Activated CD8-positive, alpha-beta memory T cell treated with anti-CD3 and anti-CD28 coated beads for 4 hours (primary cell): ENCODE results near the gene SLC44A1.

Experiments
- DNase-seq, 2 donors: peaks; one replicate each; pipeline ENCODE4 v3.0.0-alpha.2; 2020; ENCODE audit warnings: low read depth in 2 of 2

The SLC44A1 gene

GRCh38 chr9:105273731-105274130 is 29.3 kb downstream of the SLC44A1 start:
- DNase-seq = no peak

DNA sequence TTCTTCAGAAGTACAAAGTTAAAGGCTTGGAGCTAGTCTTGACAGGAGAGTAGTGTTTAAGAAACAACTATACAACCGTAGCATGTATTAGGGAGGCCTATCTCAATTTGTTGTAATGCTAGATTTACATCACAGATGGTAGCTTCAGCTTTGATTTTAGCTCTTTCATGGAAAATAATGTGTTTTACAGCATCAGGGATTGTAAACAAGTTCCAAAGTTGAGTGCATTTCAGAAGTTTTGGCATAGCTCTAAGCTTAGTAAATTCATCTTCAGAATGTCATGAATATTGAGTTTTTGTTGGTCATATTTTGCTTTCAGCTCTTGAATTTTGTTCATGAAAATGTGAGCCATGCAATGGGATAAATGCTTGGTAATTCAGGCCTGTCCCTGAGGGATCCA is 30.7 kb downstream of the SLC44A1 start:
- no peak for DNase-seq

DNA sequence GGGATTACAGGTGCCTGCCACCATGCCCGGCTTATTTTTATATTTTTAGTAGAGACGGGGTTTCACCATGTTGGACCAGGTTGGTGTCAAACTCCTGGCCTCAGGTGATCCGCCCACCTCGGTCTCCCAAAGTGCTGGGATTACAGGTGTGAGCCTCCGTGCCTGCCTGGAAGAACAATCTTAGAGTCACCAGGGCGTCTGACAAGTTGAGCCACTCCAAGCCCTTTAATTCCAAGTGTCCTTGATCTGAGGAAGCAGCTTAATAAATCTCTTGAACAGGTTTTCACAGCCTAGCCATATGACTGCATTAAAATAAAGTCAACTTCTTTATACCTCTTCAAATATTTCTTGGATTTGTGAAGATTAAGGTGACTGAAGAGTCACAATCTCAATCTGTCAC is 31.5 kb downstream of the SLC44A1 start:
- no peak for DNase-seq

DNA sequence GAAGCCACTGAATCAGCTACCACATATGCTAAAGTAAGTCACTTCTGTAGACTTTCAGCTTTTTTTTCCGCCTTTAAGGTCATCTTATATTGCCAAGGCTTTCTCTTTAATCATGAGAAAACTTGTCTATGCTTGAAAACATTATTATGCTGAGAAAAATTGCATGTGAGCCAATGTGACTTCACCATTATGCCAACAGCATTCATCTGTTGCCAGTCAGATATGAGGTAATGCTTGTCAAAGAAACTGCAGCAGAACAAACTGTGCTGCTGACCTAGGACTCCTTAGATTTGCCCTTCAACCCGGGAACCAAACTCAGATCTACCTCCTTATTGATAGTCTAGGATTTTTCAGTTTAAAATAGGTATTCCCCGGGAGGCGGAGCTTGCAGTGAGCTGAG is 34.3 kb downstream of the SLC44A1 start:
- no peak for DNase-seq

GRCh38 chr9:105280691-105281090 is 36.2 kb downstream of the SLC44A1 start:
- DNase-seq = no peak

DNA sequence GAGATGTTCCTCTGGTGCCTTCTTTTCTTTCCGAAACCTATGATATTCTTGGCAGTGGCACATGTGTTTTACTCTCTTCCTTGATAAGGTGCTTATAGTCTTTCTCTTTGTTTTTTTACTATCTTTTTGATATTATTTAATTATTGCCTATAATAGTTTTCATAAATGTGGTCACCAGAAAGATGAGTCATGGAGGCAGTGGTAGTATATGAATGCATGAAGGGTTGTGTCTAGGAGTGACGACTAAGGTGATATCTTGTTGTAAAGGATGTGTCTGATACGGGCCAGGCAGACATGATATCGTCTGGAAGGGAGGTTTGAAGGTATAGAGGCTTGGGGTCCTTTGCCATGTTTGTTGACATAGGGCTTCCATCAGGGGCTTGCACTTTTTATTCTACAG is 36.8 kb downstream of the SLC44A1 start:
- no peak for DNase-seq

GRCh38 chr9:105281926-105282325 is 37.5 kb downstream of the SLC44A1 start:
- no peak for DNase-seq

DNA sequence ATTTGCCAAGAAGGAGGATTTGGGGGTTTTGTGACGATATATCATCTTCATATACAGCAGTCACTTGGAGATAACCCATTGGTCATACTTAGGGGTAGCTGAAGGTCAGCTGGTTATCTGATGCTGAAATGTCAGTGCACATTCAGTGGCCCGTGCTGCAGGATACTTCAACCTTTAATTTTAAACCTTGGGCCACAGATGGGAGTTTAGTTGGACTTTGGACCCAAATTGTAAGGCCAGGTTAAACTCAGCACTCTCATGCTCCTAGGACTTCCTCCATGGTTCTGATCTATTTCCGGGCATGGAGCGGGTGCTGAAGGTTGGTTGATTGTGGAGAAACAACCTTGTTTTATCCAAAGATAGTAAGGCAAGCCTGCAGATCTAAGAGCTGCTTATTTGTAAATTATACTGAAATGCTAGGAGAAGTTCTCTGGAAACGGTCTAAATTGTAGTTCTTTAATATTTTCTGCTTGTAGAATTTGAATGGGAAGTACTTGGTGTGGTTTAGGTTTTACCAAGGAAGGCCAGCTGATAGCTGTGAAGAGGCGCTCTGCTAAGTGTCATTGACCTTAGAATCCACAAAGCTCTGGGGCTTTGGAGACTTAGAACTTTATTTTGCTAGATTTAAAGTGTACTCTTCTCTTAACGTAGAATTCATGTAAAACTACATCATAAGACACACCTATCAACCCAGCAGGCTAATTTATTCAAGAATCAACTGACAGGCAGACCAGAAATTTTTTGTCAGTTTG is 38.6 kb downstream of the SLC44A1 start:
- DNase-seq = no peak

DNA sequence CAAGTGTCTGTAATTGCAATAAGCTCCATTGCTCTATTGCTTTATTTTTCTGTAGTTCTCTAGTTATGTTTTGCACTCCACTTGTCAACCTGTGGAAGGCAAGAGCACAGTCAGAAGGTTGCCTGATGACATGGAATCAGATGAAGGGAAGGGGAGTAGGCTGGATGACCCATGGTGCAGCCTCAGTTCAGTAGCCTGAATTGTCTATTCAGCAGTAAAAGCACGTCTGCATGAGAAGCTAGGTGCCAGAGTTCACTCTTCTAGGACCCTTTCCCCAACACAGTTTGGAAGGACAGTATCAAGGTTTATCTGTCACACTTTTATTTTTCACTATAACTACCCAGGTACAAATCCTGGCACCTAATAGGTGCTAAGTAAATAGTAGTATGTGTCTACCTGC is 39.3 kb downstream of the SLC44A1 start:
- no peak for DNase-seq

DNA sequence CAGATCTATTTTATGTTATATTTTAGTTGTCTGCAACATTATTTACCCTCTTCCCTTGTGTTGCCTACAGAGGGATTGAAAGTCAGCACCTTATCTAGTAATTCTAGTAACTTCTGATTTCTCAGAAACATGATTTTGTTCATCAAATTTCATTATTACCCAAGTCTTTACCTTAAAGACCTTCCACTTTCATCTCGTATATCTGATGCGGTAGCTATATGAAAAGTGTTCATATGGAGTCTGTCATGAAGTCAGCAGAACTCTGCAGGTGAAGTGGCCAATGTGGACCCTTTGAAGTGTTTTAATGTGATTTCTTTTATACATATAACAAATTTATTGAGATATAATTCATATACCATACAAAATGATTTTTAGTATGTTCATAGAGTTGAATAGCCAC is 40.0 kb downstream of the SLC44A1 start:
- DNase-seq = no peak

DNA sequence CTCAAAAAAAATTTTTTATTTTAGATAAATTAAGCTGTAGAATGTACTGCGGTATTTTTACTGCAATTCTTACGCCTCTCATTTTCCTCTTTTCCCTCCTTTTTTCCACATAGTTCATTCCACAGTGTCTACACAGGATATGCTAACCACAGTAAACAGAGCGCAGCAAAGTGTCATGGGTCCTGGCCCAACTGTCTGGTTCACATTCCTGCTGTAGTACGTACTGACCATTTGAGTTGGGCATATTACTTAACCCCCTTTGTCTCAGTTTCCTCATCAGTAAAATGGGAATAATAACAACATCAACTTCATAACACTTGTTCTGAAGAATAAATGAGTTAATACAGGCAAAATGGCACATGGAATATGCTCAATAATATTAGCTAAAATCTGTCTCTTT is 41.6 kb downstream of the SLC44A1 start:
- no peak for DNase-seq

GRCh38 chr9:105289305-105289704 is 44.9 kb downstream of the SLC44A1 start:
- no peak for DNase-seq

- DNase-seq = no peak
These were observed 46.0 kb downstream of the SLC44A1 start for GRCh38 chr9:105290418-105290817.

DNA sequence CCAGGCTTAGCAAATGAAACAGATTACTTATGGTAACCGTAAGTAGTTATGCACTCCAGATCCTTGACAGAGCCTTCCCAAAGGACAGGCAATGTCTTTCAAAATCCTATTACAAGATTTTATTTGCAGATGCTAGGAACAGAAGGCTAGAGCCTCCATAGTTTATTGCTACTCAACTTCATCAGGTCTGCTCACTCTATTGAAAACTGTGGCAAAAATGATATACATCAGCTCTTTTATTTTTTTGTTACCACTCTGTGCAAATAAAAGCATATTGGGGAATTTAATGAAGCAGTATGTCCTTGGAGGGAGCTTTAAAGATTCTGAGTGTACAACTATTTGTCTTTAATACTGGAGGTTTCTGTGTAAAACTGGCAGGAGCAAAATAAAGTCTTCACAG is 46.5 kb downstream of the SLC44A1 start:
- no peak for DNase-seq

GRCh38 chr9:105291422-105291859 is 47.0 kb downstream of the SLC44A1 start:
- no peak for DNase-seq

- DNase-seq = no peak
These were observed 47.5 kb downstream of the SLC44A1 start for GRCh38 chr9:105291938-105292337.

DNA sequence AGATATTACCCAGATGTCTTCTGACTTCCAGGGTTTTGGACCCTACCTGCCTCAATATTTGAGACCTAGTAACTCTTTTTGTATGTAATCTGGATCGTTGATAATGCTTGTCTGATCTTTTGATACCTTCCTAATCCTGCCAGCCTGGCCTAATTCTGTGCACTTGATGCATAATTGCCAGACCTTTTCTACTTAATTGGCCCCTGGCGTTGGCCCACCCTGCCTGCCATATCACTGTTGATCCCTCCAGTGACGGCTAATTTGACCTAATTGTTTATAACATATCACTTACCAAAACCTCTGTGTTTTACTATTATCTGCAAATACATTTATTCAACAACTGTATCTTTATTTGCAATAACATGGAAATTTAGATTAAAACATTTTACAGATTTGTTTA is 49.0 kb downstream of the SLC44A1 start:
- DNase-seq = no peak

GRCh38 chr9:105295201-105295550 is 50.7 kb downstream of the SLC44A1 start:
- no peak for DNase-seq

GRCh38 chr9:105295986-105296385 is 51.5 kb downstream of the SLC44A1 start:
- DNase-seq = no peak

DNA sequence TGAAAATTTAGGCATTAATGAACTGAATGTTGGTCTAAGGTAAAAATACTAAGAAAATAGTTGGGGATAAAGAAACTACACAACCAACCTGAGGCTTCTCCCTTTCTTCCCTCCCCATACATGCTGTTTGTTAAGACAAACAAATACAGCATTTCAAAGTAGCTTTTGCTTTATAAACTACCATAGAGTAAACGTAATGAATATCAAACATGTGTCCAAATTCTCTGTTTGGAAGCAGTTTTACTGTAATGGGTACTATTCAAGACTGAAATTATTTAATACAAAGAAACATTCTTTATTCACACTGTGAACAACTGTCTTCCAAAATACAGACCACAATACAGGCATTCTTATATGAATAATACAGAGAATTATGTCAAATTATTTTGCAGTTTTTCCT is 52.0 kb downstream of the SLC44A1 start:
- no peak for DNase-seq

DNA sequence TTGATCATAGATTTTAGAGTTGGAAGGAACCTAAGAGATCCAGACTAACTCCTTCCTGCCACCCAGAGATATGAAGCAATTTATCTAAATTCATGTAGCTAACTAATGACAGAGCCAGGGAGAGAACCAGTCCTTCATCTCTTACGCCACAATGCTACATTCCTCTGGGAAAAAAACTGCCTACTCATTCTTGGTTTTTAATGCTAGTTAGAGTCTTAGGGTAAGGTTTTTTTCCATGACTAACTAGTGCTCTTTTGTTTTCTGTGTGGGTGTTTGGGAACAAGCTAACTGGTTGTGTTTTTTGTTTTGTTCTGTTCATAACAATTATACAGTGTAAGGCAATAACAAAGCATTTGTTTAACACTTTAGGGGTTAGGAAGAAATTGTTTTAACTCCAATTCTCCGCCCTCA is 52.4 kb downstream of the SLC44A1 start:
- no peak for DNase-seq

GRCh38 chr9:105297442-105298075 is 53.1 kb downstream of the SLC44A1 start:
- no peak for DNase-seq

GRCh38 chr9:105299190-105299854 is 54.9 kb downstream of the SLC44A1 start:
- no peak for DNase-seq
